Activated naive CD4-positive, alpha-beta T cell treated with anti-CD3 and anti-CD28 coated beads, Interleukin-2, amount 50 U/mL, for 16 hours (primary cell): Measurements from ENCODE around the gene LRRC71.
A peak's percentile ranks its signal among the peaks of the same experiment; 100 is the strongest.

Source experiments
- DNase-seq: peaks from one replicate; pipeline ENCODE4 v3.0.0-alpha.2; 2020

Gene LRRC71

DNA sequence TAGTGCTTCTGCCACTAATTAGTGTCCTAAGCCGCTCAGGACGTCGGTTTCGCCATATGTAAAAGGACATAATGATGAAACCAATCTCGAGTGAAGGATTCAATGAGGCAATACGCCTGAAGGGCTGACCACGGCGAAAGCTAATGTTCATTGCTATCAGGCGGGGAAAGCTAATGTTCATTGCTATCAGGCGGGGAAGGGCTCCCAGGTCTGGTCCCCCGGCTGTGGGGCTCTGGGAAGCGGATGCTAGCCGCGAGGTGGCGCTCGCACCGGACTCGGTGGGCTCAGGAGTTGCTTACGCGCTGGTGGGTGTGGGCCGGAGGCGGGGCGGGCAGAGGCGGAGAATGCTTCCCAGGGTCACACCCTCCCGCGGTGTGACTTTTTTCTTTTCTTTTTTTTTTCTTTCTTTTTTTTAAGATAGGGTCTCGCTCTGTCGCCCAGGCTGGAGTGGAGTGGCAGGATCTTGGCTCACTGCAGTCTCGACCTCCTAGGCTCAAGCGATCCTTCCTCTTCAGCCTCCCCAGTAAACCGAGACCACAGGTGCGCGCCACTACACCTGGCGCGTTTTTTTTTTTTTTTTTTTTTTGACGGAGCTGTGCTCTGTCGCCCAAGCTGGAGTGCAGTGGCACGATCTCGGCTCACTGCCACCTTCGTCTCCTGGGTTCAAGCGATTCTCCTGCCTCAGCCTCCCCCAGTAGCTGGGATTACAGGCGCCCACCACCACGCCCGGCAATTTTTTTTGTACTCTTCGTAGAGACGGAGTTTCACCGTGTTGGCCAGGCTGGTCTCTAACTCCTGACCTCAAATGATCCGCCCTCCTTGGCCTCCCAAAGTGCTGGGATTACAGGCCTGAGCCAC, 28.0 kb upstream of the LRRC71 start:
- peak; percentile 87 for DNase-seq

DNA sequence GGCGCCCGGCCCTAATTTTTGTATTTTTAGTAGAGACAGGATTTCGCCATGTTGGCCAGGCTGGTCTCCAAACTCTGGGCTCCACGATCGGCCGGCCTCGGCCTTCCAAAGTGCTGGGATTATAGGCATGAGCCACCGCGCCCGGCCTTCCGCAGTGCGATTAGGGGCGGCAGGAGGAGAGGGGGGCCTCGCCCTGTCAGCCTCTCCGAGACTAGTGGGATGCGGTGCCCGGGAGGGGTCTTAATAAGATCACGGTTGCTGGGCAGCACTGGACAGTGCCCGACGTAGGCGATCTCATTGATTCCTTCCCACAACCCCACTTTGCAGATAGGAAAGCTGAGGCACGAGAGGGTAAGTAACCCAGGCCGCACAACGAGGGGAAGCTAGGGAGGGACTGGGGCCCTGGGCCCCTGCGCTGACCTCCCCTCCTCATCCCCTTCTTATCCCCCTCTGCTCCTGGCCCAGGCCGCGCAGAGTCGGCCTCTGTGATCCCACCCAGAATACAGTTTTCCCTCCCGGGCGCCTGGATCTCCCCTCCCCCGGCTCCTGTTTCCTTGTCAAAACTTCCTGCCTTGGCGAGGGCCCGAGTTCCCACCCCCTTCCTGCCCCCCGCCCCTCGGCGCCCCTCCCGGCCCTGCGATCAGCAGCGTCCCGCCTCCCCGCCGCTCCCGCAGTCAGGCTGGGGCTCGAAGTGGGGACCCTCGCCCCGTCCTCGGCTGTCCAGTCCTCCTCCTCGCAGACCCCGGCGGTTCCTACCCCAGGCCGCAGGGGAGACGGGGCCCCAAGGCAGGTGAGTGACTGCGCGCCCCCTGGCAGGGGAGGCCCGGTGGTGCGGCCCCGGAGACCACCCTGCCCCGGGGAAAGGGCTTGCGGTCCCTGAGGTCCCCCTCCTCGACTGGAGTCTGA, 27.1 kb upstream of the LRRC71 start, which contains the start of gene PEAR1:
PEAR1 (plus strand) TSS at position 671 of the 906 bp plus-strand sequence. CDS start 10,209 bp downstream, outside the sequence.
- DNase-seq = no peak

DNA sequence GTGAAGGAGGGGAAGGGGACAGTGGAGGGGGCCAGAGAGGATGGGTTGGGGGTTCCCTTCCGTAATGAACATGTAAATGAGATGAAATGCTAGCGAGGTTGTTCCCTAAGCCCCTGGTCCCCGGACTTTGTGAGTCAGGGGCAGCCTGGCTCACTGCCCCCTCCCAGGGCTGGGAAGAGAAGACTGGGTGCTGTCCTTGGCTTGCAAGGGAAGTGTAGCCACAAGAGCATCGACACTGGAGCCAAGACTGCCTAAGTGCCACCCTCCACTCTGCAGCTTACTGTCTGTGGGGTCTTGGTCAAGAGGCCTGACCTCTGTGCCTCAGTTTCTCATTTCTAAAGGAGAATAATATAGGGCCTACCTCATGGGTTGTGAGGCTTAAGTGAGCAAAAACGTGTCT, 26.4 kb upstream of the LRRC71 start:
- DNase-seq = no peak

DNA sequence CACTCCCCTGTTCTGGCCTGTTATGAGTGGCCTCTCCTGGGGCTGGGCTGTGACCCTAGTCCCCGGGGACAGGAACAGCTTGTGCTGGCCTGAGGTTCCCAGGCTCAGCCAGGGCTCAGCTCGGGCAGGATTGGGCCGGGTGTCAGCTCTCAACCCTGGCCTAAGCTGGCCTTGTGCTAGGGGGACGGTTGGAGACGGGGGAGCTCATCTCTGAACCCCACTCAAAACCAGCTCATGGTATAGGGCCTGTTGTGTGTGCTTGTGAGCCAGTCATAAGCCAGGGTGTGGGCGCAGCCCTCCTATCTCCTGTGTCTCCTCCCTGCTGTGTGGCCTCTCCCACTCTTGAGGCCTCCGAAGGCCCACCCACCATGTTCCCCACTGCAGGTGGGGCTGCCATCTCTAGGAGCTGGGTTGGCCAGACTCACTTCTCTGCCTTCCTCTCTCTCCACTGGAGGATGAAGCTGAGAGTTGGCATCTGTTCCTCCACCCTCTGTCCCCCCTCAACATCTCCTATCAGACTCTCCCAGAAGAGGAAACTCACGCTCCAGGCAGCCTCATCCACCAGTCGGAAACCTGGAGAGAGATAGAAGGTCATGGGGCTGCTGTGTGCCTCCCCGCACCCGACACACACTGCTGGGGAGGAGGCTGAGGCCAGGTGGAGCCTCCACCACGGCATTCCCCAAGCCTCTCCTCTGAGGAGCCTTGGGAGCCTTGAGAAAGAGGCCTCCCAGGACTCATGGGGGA, 25.5 kb upstream of the LRRC71 start:
- DNase-seq = no peak

DNA sequence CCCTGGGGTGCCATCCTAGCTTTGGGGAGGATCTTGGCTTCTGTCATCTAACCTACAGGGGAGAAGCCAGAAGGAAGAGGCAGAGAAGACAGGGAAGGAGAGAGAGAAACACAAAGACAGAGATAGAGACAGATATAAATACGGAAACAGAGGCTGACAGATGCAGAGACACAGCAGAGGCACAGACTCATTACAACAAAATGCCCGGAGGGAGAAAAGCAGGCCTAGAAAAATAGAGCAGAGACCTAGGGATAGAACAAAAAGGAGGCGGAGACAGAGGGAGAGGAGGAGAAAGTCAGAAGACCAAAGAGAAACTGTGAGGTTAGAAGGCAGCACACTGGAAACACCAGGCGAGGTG, 25.0 kb upstream of the LRRC71 start:
- DNase-seq = no peak

DNA sequence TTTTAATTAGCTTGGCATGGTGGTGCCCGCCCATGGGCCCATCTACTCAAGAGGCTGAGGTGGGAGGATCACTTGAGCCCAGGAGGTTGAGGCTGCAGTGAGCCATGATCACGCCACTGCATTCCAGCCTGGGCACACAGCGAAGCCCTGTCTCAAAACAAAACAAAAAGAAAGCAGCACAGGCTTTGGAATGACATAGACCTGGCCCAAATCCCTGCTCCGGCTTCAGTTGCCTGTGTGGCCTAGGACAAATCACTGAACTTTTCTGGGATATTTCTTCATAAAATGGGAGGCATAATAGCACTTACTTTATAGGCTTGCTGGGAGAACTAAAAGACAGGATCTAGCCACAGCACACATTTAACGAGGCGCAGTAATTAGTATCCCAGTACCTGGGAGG, 24.5 kb upstream of the LRRC71 start:
- DNase-seq = no peak

DNA sequence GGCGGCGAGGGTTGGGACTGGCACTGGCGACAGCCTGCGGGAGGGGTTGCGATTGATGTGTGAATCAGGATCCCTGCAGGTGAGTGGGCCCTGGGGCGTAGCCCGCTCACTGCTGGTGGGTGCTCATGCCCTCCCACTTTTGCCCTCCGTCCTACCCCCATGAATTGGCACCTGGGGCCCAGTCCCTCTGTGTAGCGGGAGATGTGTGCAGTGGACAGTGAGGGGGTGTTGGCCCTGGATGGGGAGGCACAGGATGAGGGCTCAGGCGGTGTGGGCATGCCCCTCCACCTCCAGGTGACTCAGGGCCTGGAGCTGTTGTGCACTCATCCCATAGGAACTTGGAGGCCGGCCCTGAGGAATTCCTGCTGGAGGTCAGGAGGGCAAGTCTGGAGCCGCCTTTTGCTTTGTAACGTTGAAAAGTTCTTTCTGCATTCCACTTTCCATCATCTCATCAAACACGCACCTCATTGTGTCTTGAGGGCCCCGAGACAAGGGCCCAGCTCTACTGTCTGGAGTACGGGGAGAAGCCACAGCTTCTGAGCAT, 23.9 kb upstream of the LRRC71 start:
- DNase-seq = no peak

DNA sequence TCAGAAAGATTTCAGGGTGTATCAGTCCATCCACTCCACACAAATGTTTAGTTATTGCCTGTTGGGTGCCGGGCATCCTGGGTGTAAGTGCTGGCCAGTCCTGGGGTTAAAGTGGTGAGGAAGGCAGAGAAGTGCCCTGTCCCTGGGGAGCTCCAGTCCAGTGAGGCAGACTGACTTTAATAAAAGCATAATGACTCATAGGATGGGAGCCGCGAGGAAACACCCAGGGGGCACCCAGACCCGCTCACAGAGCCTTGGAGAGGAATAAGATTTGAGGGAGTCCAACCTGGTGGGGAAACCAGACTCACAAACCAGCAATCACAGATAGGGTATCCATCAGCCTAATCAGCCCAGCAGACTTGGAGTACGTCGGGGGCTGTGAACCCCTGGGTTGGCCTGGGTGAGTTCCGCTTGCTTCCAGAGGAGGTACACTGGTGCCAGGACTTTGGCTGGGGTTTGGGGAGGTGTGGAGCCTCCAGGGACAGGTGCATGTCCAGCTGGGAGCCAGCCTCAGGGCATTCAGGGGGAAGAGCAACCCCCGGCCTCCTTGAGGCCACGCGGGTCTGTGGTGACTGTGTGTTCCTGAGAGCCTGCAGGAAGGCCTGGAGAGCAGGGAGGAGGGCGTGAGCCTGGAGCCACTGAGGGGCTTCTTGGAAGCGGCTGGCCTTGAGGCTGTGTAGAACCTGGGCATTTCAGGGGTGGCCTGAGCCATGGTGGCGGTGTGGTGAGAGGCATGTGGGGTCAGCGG, 23.2 kb upstream of the LRRC71 start:
- DNase-seq = no peak

DNA sequence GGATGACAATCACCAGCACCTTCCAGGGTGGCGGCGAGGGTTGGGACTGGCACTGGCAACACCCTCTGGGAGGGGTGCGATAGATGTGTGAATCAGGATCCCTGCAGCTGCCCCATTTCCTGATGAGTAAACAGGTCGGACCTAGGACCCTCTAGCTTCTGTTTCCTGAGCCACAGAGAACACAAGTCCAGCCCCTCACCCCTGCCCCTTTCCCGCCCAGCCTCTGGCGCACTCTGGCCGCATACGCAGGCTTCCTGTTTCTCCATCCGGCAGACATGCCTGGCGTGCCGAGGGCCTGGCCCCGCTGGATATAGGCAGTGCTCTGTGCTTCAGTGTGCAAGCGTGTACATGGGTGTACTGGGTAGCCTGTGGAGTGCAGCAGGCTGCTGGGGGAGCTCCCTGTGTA, 22.3 kb upstream of the LRRC71 start:
- DNase-seq = no peak

DNA sequence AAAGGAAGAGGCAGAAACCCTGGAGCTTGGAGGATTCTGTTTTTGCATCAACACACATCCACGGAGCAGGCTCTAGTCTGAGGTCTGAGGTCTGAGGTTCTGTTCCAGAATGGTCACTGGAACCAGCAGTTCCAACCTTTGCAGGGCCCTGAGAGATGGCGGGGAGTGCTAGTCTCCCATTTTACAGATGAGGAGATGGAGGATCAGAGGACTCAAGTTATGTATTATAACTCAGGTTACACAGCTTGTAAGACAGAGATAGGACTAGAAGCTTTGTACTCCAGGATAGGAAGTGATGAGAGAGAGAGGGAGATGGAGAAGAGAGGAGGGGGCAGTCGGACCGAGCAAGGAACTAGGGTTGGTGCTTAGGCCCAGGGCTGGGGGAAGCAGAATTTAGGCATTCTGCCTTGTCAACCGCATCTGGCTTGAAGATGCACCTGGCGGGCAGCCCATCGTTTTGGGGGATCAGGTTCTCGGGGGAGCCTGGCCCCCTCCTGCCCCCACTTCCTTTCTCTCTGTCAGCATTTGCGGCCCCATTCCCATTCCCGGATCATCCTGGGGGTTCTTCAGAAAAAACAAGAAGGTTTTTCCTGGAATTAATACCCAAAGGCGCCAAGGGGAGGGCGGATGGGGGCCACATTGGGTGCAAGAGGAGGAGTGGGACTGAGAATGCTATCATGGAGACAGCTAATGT, 21.3 kb upstream of the LRRC71 start:
- no peak for DNase-seq

DNA sequence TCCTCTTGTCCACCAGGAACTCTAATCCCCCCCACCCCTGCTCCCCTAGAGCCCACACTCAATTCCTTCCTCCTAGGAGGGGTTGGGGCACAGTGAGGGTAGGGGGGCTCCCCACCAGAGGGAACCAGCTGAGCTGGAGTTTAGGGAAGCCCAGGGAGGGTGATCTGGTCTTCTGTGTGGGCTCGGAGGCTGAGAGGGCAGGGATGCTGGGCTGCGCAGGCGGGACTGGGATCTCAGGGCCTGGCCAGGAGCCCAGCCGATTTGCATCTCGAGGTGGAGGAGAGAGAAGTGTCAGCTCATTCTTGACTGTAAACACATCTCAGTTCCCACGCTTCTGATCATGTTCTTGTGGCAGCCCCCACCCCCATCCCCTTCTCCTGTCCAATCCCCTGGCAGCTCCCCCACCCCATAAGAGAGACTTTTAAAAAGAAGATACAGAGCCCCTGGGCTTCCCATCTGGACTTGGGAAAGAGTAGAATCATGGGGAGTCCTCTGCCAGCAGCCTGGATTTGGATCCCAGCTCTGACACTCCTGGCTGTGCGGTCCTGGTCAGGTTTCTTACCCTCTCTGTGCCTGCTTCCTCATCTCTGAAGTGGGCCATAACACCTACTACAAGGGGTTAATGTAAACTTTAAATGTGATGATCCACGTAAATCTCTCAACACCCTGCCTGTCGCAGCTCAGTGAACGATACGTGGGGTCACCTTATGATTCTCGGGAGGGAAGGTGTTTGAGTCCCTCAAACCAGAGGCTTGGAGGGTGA, 20.3 kb upstream of the LRRC71 start:
- DNase-seq = no peak

DNA sequence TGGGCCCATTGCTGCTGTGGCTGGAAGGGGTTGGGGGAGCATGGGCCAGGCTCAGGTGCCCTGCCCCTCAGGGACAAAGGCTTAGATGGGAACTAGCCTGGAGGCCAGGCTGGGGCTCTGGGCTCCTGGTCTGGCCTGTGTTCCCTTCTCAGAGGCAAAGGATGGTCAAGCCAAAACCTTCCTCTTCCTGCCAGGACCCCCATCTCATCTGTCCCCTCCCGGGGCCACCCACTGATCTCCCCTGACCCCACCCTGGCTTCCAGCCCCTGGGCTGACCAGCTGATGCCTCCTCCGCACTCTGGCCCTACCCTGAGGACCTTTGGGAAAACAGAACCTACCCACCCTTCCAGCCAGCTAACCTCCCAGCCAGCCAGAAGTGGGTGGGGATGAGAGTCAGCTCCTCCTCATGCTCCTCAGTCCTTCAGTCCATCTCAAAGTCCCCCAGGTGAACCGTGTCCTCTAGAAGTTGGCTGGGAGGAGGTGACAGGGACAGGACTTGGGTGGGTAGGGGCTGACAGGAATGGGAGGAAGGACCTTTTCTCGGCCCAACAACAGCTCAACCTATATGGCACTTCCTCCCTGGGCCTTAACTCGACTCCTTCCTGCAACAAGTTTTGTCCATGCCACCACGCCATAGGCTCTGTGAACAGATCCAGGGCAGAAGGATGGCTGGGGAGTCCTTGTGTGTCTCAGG, 19.4 kb upstream of the LRRC71 start:
- DNase-seq = no peak

DNA sequence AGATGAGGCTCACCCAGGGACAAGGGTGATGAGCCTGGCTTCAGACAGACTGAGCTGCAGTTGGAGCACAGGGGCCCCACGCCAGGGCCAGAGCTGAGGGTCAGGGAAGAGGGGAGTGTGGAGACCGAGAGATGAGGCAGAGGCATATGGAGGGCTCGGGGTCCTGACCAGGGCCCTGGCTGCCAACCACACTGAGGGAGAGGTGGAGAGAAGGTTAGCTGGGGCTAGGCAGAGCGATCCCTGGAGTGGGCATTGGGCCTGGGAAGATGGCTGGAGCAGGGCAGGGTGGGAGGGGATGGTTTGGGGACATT, 18.9 kb upstream of the LRRC71 start:
- DNase-seq = no peak

DNA sequence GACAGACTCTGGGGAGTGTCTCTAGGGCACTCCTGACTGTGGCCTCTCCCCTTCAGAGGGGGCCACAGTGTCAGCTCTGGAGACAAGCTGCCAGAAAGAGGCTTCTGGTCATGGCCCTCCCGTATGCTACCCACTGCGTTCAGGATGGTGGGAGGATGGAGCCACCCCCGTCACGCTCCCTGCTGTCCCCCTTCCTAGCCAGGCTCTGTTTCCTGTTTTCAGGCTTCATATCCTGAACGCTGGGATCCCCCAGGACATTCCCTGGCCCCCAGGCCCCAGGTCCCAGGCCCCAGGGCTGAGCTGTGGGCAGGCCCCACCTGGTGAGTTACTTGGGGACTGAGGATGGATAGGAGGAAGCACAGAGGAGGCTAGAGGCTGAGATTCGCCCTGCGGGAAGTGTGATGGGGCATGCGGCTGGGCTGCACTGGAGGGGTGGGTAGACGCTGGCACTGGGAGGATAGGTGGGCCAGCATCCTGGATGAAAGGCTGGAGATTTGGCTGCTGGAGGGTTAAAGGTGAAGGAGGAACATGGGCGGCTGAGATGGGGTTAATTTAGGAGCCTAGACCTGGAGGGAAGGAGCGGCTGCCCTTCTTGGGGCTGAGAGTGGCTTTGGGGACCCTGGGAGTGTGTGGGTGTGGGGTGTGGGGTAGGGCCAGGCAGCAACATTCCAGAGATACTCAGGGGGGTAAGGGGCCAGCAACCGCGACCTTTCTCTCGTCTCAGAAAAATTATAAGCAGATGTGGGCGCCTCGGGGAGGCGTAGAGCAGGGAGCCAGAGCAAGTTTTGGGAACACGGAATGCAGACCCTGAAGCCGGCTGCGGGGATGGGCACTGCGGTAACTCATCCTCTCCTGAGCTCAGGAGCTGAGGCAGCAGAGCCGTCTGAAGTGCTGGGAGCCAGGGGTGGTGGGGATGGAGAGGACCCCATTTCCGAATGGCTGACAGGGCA, 18.2 kb upstream of the LRRC71 start:
- DNase-seq = no peak

DNA sequence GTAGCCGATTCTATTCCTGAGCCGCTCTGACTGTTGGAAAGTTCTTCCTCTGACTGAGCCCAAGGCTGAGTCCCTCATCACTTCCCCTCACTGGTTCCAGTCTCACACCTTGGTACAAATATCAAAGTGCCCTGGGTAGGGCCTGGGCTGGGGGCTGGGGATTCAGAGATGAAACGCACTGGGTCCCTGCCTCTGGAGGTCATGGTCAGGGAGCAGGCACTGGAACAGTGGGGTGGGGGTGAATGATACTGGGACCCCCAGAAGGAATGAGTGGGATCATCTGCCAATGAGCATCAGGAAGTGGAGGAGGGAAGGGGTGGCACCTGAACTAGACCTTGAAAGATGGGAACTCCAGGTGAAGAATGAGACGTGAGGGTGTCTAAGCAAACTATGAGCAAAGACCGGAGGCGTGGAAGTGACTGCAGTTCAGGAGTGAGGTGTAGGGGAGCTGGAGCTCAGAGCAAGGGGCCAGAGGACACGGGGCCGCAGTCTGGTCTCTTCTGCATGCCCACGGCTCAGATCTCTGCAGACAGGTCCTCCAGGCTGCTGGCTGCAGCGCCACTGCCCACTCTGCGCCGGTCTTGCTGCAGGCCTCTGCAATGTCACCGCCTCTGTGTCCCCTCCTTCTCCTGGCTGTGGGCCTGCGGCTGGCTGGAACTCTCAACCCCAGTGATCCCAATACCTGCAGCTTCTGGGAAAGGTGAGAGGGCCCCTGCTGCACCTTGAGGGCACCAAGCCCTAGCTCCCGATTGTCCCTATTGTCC, 16.9 kb upstream of the LRRC71 start:
- DNase-seq = no peak

DNA sequence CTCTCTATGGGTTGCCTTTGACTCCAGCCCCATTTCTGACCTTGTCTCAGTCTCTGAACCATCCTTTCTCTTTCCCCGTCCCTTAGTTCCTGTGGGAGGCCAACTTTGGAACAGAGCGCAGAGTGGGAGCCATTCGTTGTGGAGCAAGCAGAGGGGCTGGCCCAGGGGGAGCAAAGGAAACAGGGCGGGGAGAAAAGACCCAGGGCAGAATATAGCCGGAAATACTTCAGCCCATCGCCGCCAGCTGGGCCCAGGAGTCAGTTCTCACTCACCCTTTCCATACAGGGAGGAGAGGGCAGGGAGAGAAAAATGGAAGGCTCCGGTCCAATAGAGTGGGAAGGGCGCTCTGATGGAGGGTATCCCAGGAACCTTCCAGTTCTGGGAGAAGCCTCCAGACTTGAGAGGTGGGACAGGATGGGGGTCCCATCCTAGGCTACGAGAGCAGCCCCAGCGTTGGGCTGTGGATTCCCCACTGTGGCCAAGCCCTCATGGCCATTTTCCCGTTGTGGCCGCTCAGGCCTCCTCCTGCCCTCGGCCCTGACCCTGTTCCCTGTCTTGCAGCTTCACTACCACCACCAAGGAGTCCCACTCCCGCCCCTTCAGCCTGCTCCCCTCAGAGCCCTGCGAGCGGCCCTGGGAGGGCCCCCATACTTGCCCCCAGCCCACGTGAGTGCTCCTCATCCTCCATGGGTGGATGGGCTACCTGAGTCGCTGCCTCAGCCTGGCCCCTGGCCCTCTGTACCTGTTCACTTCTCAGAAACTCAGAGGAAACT, 16.1 kb upstream of the LRRC71 start:
- no peak for DNase-seq

DNA sequence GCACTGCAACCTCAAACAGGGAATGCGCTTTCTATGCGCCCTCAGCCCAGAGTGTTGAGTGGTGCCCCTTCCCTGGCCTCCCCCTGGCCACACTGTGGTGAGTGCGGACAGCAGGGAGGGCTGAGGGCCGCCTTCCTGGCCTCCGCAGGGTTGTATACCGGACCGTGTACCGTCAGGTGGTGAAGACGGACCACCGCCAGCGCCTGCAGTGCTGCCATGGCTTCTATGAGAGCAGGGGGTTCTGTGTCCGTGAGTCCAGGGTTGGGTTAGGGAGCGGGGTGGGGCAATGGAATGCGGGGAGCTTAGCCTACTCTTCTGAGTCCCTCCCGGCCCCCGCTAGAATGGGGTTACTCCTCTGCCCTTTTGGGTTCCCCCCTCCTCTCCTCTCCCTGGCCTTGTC, 15.3 kb upstream of the LRRC71 start:
- DNase-seq = no peak

DNA sequence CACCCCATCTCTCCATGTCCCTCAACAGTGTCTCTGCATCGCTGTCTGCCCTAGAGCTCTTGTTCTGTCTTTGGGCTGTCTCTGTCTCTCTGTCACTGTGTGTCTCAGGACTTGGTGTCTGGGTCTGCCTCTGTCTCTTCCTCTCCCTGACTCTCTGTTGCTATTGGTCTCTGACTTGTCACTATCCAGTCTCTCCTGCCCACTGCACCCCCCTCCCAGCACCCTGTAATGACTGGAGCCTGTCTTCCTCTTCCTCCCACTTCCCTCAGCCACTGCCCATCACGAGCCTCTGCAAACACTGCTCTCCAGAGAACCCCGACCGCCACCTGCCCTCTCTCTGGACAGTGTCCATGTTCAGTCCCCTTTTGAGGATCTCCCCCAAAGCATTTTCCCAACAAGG, 14.8 kb upstream of the LRRC71 start:
- no peak for DNase-seq
